Transverse colon (tissue), 4 donors: Measurements from ENCODE around the gene DTL.

Source experiments
- CTCF ChIP-seq, 5 experiments: fragments of 200-600 bp in 3 of 5; fragments of 450-650 bp in 2 of 5; sonication (generic) in 3 of 5; IDR thresholded peaks; 1 replicate in 2 of 5; 2 replicates in 3 of 5; pipeline ENCODE4 v1.5.1; 2016 to 2017; ENCODE audit warnings: antibody characterized with exemption in 5 of 5, inconsistent platforms in 3 of 5, mild to moderate bottlenecking in 2 of 5, moderate library complexity in 1 of 5
- POLR2AphosphoS5 ChIP-seq, 3 donors: sonication (generic); formaldehyde crosslinking; IDR thresholded peaks; one replicate each; pipeline ENCODE4 v1.6.1; 2016; ENCODE audit warnings: antibody characterized with exemption in 3 of 3

- TF ChIP-seq CTCF (IDR thresholded peaks at IDR 0.05), result no peak
- no peak for TF ChIP-seq POLR2AphosphoS5 (IDR thresholded peaks at IDR 0.05)
These were observed 4.1 kb downstream of the DTL start for GRCh38 chr1:212039622-212040021.
